Esophagus squamous epithelium (tissue), 5 donors: ENCODE data around the gene ZMYND8. TPM values are rescaled to one million over a fixed set of nuclear protein-coding genes. Genes with fewer than 3 reads are reported as not detected.

ENCODE experiments used
- DNase-seq: peaks from one replicate; lab custom pipeline; 2025; lab: John Stamatoyannopoulos, UW
- H3K27ac ChIP-seq, 4 donors: fragments of 200-600 bp; sonication (generic); one replicate each; pipeline ENCODE4 v1.5.1; 2016 to 2019; ENCODE audit warnings: mild to moderate bottlenecking in 1 of 4
- H3K27me3 ChIP-seq, 4 donors: fragments of 200-600 bp; sonication (generic); 1 replicate in 3 of 4; 2 replicates in 1 of 4; pipeline versions ENCODE4 v1.5.1 to v1.6.0; 2017 to 2021; ENCODE audit warnings: antibody characterized with exemption in 1 of 4
- H3K36me3 ChIP-seq, 3 donors: fragments of 200-600 bp; sonication (generic); one replicate each; pipeline ENCODE4 v1.5.1; 2016 to 2019
- H3K4me1 ChIP-seq, 3 donors: fragments of 200-600 bp; sonication (generic); one replicate each; pipeline ENCODE4 v1.5.1; 2017 to 2019
- H3K4me3 ChIP-seq, 4 donors: fragments of 200-600 bp; sonication (generic); 1 replicate in 3 of 4; 2 replicates in 1 of 4; pipeline ENCODE4 v1.5.1; 2016 to 2019; ENCODE audit warnings: mild to moderate bottlenecking in 2 of 4, moderate library complexity in 1 of 4
- H3K9me3 ChIP-seq, 3 donors: fragments of 200-600 bp; sonication (generic); one replicate each; pipeline ENCODE4 v1.5.1; 2016 to 2019
- POLR2A ChIP-seq, 4 donors: fragments of 450-650 bp; IDR thresholded peaks; one replicate each; pipeline ENCODE4 v1.6.1; 2017; ENCODE audit warnings: antibody characterized with exemption in 4 of 4, mild to moderate bottlenecking in 4 of 4, moderate library complexity in 3 of 4
- WGBS, 2 donors: methylation state at CpG; one replicate each; pipeline ENCODE4 v1.1.5; 2018; 5-methylcytosine and 5-hydroxymethylcytosine counted together
- intact Hi-C: fragments of 100-400 bp; cut with DNase I; formaldehyde crosslinking; loops from one replicate; pipeline ENCODE4 v1.15.0; 2022
- total RNA-seq, 4 donors: library from RNA; depleted of rRNA; stranded (reverse); fragments of >200 nt; gene quantifications; one replicate each; pipeline ENCODE4 v1.1.0, GENCODE V29; 2016
- TF ChIP-seq, protein P1 (sequence below), 6 experiments: fragments of 450-650 bp in 4 of 6; fragments of 200-600 bp in 2 of 6; sonication (generic) in 2 of 6; IDR thresholded peaks; one replicate each; pipeline ENCODE4 v1.5.1; 2016 to 2019; ENCODE audit warnings: antibody characterized with exemption in 6 of 6, mild to moderate bottlenecking in 4 of 6, moderate library complexity in 4 of 6
- donor health status: DM: yes; HTN: yes; CAD: no.

ZMYND8 gene
- total RNA-seq, 4 donors from 2014 or later: 21.5 to 26.3 (median 24.3) TPM

DNA sequence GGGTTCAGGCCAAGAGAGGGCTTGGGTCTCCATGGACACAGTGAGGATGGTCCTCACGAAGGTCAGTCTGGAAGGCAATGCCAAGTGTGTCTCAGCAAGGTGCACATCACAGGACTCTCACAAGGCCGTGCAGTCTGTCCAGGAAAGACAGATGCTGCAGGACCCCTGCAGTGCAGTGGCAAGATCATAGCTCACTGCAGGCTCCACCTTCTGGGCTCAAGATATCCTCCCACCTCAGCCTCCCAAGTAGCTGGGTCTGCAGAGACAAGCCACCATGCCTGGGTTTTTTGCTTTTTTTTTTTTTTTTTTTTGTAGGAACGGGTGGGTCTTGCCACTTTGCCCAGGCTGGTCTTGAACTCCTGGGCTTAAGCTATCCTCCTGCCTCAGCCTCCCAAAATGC lies 26.4 kb downstream of the ZMYND8 start:
- H3K27ac ChIP-seq: peak overlapping the region; percentile 85 to 99 (median 92)
- 64 to 75% methylated on average over 2 to 3 of the region's 3 CpGs for WGBS, 2 donors
- no peak for TF ChIP-seq POLR2A (IDR thresholded peaks at IDR 0.05)
- TF ChIP-seq, protein P1, sequence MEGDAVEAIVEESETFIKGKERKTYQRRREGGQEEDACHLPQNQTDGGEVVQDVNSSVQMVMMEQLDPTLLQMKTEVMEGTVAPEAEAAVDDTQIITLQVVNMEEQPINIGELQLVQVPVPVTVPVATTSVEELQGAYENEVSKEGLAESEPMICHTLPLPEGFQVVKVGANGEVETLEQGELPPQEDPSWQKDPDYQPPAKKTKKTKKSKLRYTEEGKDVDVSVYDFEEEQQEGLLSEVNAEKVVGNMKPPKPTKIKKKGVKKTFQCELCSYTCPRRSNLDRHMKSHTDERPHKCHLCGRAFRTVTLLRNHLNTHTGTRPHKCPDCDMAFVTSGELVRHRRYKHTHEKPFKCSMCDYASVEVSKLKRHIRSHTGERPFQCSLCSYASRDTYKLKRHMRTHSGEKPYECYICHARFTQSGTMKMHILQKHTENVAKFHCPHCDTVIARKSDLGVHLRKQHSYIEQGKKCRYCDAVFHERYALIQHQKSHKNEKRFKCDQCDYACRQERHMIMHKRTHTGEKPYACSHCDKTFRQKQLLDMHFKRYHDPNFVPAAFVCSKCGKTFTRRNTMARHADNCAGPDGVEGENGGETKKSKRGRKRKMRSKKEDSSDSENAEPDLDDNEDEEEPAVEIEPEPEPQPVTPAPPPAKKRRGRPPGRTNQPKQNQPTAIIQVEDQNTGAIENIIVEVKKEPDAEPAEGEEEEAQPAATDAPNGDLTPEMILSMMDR (IDR thresholded peaks at IDR 0.05): no peak
- peaks cover 0 to 5% (median 0%) of the 10 kb centered on the region in 3 donors for H3K36me3 ChIP-seq
- intact Hi-C loops: no loop called here
- H3K9me3 ChIP-seq: no peaks in the 10 kb centered on the region
- peaks cover 30 to 94% (median 60%) of the 10 kb centered on the region in 3 donors for H3K4me1 ChIP-seq
- DNase-seq: no peak
- H3K27me3 ChIP-seq: no peaks in the 10 kb centered on the region
- H3K4me3 ChIP-seq: no peak overlapping the region

DNA sequence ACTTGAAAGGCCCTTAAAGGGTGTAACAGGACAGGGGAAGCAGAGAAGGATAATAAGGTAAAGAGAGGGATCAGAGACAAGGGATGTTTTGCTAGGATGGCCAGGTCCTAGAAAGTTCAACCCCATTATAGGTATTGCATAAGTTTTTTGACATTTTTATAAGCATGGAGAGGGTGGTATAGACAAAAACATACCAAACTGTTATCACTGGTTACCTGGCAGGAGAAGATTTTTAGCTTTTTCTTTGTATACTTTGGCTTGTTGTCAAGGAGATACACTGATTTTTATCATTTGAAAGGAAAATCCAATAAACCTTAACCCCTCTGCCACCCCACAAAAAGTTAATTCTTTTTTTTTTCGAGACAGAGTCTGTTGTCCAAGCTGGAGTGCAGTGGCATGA lies 28.4 kb downstream of the ZMYND8 start:
- H3K27ac ChIP-seq: peak overlapping the region; percentile 85 to 99 (median 90)
- no peaks in the 10 kb centered on the region for H3K9me3 ChIP-seq
- peaks cover 0 to 5% (median 0%) of the 10 kb centered on the region in 3 donors for H3K36me3 ChIP-seq
- 62 to 92% methylated on average over 1 of the region's 1 CpG for WGBS, 2 donors
- H3K27me3 ChIP-seq: no peaks in the 10 kb centered on the region
- TF ChIP-seq POLR2A (IDR thresholded peaks at IDR 0.05): no peak
- TF ChIP-seq, protein P1 (IDR thresholded peaks at IDR 0.05): no peak
- DNase-seq: no peak
- H3K4me3 ChIP-seq: no peak overlapping the region
- H3K4me1 ChIP-seq: peaks cover 14 to 90% (median 47%) of the 10 kb centered on the region in 3 donors
- intact Hi-C loops: no loop called here

DNA sequence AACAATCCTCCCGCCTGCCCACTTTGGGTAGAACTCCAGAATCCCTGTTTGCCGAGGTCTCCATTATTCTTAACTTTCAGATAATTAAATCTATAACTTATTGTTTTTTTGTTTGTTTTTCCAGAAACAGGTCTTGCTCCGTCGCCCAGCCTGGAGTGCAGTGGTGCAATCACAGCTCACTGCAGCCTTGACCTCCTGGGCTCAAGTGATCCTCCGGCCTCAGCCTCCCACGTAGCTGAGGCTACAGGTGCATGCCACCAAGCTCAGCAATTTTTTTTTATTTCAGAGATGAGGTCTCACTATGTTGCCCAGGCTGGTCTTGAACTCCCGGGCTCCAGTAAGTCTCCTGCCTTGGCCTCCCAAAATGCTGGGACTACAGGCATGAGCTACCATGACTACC lies 28.8 kb downstream of the ZMYND8 start:
- no peak for TF ChIP-seq POLR2A (IDR thresholded peaks at IDR 0.05)
- TF ChIP-seq, protein P1 (IDR thresholded peaks at IDR 0.05): no peak
- WGBS, 2 donors: 92 to 94% methylated on average over 6 to 7 of the region's 7 CpGs
- peaks cover 0 to 5% (median 0%) of the 10 kb centered on the region in 3 donors for H3K36me3 ChIP-seq
- H3K9me3 ChIP-seq: no peaks in the 10 kb centered on the region
- intact Hi-C loops: no loop called here
- no peak overlapping the region for H3K4me3 ChIP-seq
- no peak for DNase-seq
- peaks cover 10 to 90% (median 49%) of the 10 kb centered on the region in 3 donors for H3K4me1 ChIP-seq
- peak overlapping the region; percentile 85 to 99 (median 90) for H3K27ac ChIP-seq
- no peaks in the 10 kb centered on the region for H3K27me3 ChIP-seq

DNA sequence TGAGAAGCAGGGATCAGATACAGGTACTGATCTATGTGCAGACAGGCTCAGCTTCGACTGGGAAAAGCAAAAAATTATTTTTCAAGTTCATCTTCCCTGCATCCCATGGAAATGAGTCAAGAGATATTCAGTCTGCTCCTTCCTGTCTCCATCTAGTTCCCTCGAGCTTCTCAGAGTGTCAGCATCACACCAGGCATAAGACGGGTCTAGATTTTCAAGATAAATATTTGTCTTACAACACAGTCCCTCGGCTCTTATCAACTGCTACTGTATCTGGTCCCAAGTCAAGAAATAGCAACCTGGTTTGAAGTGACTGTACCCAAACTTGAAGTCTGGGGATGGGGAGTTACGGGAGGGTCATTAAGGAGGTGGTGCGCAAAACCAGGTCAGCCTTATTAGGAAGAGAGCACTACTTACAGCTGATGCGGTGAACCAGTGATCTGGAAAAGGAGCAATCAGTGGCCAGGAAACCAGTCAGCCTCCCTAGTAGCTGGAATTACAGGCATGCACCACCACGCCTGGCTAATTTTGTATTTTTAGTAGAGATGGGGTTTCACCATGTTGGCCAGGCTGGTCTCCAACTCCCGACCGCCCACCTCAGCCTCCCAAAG lies 29.7 kb downstream of the ZMYND8 start:
- no peak for DNase-seq
- Histone ChIP-seq H3K9me3 (no peaks in the 10 kb centered on the region), H3K27me3 (no peaks in the 10 kb centered on the region), H3K4me3 (no peak overlapping the region), H3K27ac (peak overlapping the region; percentile 26 to 99 (median 82)), H3K36me3 (no peaks in the 10 kb centered on the region), H3K4me1 (peaks cover 16 to 90% (median 48%) of the 10 kb centered on the region in 3 donors)
- 76 to 79% methylated on average over 9 to 10 of the region's 10 CpGs for whole genome bisulfite sequencing, 2 donors
- TF ChIP-seq, protein P1 (IDR thresholded peaks at IDR 0.05): no peak
- no peak for TF ChIP-seq POLR2A (IDR thresholded peaks at IDR 0.05)
- intact Hi-C loops: no loop called here

DNA sequence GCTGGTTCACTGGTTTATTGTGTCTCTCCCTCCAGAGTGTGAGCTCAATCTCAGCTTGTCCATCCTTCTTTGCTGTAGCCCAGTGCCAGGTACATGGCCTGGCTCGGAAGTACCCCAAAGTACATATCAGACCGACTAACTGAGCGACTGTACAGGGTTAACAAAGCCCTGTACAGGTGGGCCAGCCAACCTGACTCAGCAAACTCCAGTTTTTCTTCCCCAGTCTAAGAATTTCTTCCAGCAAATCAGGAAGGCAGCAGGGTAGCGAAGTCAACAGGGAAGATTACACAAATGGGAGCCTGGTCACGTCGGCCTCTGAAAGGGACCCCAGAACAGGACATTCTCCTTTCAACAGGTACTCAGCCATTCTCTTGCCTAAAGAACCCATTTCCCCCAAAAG lies 31.3 kb downstream of the ZMYND8 start:
- Histone ChIP-seq H3K4me1 (peaks cover 30 to 90% (median 54%) of the 10 kb centered on the region in 3 donors), H3K36me3 (no peaks in the 10 kb centered on the region), H3K4me3 (no peak overlapping the region), H3K27ac (peak overlapping the region in 3 of 4 donors; percentile 15 to 99 (median 92)), H3K9me3 (no peaks in the 10 kb centered on the region), H3K27me3 (no peaks in the 10 kb centered on the region)
- intact Hi-C loops: no loop called here
- TF ChIP-seq, protein P1 (IDR thresholded peaks at IDR 0.05): no peak
- TF ChIP-seq POLR2A (IDR thresholded peaks at IDR 0.05): no peak
- WGBS, 2 donors: 90 to 95% methylated on average over 2 to 6 of the region's 6 CpGs
- DNase-seq: no peak
